ENCODE data around the gene PUS1.
"Not testable (repeated sequence)": the region's sequence is repeated elsewhere in the genome, so short reads cannot be mapped to it uniquely, and the experiment has no call there.

PUS1 gene

DNA sequence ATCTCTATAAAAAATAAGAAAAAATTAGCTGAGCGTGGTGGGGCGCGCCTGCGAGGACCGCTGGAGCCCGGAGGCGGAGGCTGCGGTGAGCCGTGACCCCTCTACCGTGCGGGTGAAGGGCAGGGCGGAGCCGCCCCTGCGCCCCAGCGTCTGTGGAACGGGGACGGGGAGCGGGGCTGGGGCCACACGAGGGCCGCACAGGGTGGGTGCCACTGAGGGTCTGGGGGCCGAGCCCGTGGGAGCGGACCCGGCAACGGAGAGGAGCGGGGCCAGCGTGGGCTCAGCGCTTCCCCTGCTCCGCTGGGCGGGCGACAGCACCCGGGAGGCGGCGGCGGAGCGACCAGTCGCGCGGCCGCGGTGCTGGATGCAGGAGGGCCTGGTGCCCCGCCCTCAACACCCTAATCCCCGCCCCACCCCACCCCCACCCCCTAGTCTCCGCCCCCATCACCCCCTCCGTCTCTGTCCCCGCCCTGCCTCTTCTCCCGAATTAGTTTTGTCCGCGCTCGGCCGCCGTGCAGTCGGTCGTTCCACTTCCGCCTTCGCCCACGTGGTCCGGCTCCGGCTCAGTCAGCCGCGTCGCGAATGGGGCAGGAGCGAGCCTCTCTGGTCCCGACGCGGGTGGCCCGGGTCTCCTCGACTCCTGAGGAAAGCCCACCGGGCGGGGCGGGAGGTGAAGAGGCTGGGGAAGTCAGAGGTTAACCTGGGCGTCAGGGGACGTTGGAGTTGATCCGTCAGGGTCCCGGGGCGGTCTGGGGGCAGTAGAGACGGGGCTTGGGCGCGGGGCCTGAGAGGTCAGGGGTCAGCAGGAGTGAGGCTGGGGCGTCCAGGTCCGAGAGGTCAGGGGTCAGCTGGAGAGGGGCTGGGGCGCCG lies at the start of gene PUS1:
Gene PUS1 (plus strand): TSS at position 566 of the 870 bp plus-strand sequence. CDS start 447 bp downstream, outside the sequence.
- DNase-seq = peak; percentile 97

DNA sequence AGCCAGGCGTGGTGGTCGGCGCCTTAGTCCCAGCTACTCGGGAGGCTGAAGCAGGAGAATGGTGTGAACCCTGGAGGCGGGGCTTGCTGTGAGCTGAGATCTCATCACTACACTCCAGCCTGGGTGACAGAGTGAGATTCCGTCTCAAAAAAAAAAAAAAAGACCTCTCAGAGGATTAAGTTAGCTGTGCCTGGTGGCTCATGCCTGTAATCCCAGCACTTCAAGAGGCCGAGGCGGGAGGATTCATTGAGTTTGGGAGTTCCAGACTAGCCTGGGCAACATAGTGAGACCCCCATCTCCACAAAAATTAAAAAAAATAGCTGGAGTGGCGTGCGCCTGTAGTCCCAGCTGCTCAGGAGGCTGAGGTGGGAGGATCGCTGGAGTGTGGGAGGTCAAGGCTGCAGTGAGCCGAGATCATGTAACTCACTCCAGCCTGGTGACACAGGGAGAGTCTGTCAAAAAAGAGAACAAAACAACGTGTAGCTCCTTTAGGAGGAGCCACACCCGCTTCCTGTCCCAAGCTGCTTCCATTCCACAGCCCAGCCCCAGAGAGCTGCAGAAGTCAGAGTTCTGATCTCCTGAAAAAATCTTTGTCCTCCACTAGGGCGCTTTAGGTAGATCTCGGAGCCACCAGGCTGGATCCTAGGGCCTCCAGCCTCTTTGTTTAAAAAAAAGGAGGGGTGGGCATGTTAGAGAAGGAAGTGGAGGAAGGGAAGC lies 46.1 kb upstream of the PUS1 start:
- no peak for DNase-seq

GRCh38 chr12:131883521-131883900 lies 45.6 kb upstream of the PUS1 start:
- DNase-seq = no peak

DNA sequence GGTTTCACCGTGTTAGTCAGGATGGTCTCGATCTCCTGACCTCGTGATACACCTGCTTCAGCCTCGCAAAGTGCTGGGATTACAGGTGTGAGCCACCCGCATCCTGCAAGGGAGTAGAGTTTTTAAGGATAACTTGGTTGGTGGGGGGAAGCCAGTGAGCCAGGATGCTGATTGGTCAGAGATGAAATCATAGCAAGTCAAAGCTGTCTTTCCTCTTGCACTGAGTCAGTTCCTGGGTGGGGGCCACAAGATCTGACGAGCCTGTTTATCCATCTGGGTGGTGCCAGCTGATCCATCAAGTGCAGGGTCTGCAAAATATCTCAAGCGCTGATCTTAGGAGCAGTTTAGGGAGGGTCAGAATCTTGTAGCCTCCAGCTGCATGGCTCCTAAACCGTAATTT lies 44.0 kb upstream of the PUS1 start:
- DNase-seq = not testable (repeated sequence)

GRCh38 chr12:131885543-131886057 lies 43.5 kb upstream of the PUS1 start:
- no peak for DNase-seq

DNA sequence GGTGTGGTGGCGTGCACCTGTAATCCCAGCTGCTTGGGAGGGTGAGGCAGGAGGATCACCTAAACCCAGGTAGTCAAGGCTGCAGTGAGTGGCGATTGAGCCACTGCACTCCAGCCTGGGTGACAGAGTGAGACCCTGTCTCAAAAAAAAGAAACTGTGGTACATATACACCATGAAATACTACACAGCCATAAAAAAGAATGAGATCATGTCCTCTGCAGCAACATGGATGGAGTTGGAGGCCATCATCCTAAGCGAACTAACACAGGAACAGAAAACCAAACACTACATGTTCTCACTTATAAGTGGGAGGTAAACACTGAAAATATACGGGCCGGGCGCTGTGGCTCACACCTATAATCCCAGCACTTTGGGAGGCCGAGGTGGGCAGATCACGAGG lies 37.4 kb upstream of the PUS1 start:
- not testable (repeated sequence) for DNase-seq

- no peak for DNase-seq
Measured at GRCh38 chr12:131892711-131893604, 36.1 kb upstream of the PUS1 start.

- no peak for DNase-seq
Measured at GRCh38 chr12:131893605-131894312, 35.3 kb upstream of the PUS1 start.

DNA sequence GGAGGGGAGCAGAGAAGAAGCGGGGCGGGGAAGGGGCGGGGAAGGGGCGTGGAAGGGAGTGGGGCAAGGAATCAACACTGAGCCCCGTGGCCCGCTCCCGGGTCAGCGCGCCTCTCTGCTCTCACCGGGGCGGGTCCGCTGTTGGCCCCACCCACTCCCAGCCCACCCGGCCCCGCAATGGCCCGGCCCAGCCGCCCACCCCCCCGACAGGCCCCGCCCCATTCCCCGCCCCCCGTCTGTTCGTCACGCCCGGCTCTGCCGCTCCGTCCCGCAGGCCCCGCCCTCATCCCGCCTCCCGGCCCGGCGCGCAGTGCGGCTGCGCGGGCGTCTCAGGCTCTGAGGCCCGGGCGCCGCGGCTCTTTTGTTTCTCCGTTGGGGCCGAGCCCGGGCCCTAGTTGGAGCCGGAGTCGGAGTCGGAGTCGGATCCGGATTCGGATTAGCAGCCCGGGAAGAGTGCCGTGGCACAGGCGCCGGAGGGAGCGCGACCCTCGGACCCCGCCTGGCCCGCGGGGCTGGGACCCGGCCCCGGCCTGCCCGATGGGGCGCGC lies 34.7 kb upstream of the PUS1 start, which contains the start of gene ULK1:
Gene ULK1 (plus strand): TSS at position 310 of the 548 bp plus-strand sequence. CDS start 380 bp downstream, outside the sequence.
- peak; percentile 95 for DNase-seq

DNA sequence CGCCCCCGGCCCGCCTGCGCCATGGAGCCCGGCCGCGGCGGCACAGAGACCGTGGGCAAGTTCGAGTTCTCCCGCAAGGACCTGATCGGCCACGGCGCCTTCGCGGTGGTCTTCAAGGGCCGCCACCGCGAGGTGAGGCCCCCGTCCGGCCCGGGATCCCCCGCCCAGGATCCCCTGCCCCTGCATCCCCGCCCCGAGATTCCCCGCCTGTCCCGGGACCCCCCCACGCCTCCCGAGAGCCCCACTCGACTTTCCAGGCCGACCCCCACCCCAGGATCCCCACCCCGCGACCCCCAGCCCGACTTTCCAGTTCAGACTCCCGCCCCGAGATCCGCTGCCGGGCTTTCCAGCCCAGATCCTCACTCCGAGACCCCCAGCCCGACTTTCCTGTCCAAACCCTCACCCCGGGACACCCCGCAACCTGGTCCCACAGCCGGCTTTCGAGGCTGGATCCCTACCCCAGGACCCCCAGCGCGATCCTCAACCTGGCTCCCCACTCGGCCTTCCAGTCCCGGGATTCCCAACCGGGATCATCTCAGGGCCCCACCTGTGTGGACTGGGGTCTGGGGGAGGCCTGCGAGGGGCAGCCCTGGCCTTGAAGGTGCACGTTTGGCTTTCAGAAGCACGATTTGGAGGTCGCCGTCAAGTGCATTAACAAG lies 34.0 kb upstream of the PUS1 start:
- DNase-seq = peak; percentile 28

DNA sequence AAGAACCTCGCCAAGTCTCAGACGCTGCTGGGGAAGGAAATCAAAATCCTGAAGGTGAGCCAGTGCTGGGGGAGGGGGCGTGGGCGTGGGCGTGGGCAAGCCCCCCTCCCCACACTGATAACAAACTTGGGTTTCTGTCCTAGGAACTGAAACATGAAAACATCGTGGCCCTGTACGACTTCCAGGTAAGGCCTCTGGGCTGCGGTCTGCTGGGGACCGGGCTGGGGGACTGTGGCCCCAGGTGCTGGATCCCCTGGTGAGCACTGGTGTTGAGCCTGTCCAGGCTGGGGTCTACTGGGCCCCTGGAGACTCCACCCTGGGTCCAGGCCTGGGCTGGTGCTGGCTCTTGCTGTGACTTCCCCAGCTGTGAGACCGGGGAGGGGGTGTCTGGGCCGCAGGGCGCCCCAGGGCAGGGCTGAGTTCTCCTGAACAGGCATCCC lies 33.4 kb upstream of the PUS1 start:
- DNase-seq = no peak

DNA sequence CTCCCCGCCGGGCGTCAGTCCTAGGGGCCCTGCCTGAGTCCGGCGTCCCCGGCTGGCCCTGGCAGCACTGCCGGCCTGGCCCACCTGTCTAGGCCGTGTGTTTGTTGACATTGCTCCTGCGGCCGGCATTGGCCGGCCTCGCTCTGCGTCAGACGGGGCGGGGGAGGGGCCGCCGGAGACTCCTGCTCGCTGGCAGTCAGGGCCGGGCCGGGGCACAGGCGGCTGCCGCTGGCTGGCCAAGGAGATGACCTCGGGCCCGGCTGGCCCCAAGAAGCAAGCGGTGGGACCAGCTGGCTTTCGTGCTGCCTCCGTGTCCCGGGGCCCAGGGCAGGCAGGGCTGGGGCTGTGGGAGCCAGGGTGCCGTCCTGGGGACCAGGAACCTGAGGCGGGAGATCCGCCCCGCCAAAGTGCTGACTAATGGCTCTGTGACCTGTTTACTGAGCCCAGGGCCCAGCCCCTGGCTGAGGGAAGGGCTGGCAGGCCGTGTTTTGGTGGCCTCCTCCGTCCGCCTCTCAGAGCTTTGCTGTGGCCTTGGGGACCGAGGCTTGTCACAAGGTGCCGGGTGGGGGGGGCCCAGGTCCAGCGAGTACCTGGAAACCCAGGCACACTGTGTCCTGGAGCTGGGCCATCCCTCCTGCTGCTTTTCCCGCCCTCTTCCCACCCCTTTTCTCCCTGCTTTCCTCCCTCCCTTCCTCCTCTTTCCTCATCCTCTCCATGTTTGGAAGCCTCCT lies 32.8 kb upstream of the PUS1 start:
- DNase-seq = peak; percentile 91

GRCh38 chr12:131896811-131897270 lies 32.2 kb upstream of the PUS1 start:
- DNase-seq = peak; percentile 91

DNA sequence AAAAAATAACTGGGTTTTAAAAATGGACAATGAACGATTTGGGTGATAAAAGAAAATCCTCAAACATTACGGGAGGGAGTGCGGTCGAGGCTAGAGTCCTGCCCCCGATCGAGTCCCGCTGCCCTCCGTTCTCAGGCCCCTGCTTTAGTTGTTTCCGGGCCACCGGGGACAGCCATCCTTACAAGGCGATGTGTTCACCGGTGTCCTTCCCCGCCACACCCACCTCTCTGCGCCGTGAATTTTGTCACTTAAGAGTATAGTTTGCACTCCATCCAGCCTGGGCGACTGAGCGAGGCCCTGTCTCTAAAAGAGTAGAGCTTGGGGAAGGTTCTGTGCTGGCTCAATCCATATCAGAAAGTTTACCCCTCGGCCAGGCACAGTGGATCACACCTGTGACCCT lies 31.8 kb upstream of the PUS1 start:
- DNase-seq = peak; percentile 15

DNA sequence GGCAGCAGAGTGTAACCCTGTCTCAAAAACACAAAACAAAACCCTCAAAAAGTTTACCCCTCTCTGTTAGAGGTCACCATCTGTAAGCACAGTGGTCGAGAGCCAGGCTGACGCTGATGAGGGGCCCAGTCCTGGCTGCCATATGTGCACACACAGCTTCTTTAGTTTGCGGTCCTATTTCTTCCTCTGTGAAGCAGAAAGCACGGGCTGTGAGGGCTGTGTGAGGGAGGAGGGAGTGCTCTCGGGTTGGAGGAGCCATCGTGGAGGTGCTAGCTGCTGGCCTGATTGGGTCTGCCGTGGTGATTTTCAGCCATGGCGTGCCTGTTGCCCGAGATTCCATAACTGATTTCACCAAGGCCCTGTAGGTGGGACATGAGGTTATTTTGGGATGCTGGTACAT lies 31.2 kb upstream of the PUS1 start:
- no peak for DNase-seq

- peak; percentile 13 for DNase-seq
Measured at GRCh38 chr12:131900397-131900796, 28.7 kb upstream of the PUS1 start.

- peak; percentile 19 for DNase-seq
Measured at GRCh38 chr12:131901431-131902331, 27.4 kb upstream of the PUS1 start.

DNA sequence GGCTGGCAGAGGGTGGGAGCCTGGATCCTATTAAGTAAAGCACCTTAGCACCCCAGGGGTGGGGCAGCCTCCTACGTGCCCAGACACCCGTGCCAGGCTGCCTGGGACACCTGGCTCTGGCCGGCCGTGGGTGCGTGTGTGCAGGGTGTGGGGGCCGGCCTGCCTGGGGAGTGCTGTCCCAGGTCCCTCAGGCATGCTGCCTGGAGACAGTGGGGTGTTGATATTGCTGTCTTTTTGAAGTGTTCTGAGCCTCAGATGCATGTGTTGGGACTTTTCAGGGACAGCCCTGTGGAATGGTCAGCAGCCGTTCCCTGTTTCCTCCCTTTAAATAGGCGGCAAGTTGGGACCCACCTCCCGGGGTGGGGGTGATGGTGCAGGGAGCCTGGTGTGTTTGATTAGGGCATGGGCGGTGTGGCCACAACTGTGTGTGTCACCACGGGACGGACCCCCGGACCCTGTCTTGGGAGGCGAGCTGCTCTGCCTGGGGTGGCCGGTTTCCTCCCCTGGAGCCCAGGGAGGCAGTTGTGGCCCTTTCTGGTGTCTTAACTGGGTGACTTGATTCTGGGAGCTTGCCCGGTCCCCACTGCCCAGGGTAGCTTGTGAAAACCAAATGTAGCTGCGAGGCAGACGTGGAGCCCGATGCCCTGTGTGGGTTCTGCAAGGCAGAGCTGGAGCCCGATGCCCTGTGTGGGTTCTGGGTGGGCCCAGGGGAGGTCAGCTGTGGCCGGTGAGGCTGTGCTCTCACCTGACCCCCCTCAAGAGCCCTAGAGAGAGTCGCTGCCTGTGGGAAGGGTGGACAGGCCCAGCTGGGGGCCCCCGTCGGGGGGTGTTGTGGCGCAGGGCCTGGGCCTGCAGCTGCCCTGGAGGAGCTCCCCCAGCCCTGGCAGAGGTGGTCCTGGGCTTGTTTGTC lies 26.5 kb upstream of the PUS1 start:
- peak; percentile 15 for DNase-seq
